AG10803 (cell line): Measurements from ENCODE around the gene PAPSS2.
"Not testable (repeated sequence)": the region's sequence is repeated elsewhere in the genome, so short reads cannot be mapped to it uniquely, and the experiment has no call there.

Source experiments
- DNase-seq: peaks from one replicate; pipeline ENCODE4 v3.0.0; 2010; ENCODE audit warnings: low read depth
- H3K4me3 ChIP-seq: 2 replicates; pipeline ENCODE4 v1.5.1; 2011; ENCODE audit warnings: mild to moderate bottlenecking, low read length, control low read depth
- CTCF ChIP-seq: conservative IDR thresholded peaks from 2 replicates; pipeline ENCODE4 v1.5.1; 2011; ENCODE audit warnings: mild to moderate bottlenecking, low read length, control low read depth, inconsistent platforms

The PAPSS2 gene

GRCh38 chr10:87659571-87660483, at the start of gene PAPSS2:
Gene PAPSS2 (plus strand): TSS chr10:87659878. CDS start chr10:87659982, 104 bp downstream.
- no peak; the same call in 1 of the 2 replicates for TF ChIP-seq CTCF
- peak; percentile 73 for DNase-seq
- peak within 1 kb of the TSS; percentile 88 for H3K4me3 ChIP-seq

DNA sequence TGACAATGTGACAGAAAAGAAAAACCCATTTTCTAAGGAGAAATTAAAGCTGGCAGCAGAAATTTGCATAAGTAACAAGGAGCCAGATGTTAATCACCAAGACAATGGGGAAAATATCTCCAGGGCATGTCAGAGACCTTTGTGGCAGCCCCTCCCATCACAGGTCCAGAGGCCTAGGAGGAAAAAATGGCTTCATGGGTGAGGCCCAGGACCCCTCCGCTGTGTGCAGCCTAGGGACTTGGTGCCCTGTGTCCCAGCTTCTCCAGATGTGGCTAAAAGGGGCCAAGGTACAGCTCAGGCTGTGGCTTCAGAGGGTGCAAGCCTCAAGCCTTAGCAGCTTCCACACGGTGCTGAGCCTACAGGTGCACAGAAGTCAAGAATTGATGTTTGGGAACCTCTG, 48.3 kb upstream of the PAPSS2 start:
- not testable (repeated sequence) for DNase-seq, H3K4me3 ChIP-seq

- H3K4me3 ChIP-seq = no peak overlapping the region
- no peak for TF ChIP-seq CTCF
- no peak for DNase-seq
These were observed 47.6 kb upstream of the PAPSS2 start for GRCh38 chr10:87612115-87612514.

- TF ChIP-seq CTCF = no peak
- peak; percentile 25 for DNase-seq
- H3K4me3 ChIP-seq = no peak overlapping the region
These were observed 45.9 kb upstream of the PAPSS2 start for GRCh38 chr10:87613751-87614150.

GRCh38 chr10:87615856-87616255, 43.8 kb upstream of the PAPSS2 start:
- TF ChIP-seq CTCF = no peak
- H3K4me3 ChIP-seq = no peak overlapping the region
- no peak for DNase-seq

GRCh38 chr10:87617503-87617902, 42.2 kb upstream of the PAPSS2 start:
- no peak for DNase-seq
- no peak overlapping the region for H3K4me3 ChIP-seq
- TF ChIP-seq CTCF = no peak

DNA sequence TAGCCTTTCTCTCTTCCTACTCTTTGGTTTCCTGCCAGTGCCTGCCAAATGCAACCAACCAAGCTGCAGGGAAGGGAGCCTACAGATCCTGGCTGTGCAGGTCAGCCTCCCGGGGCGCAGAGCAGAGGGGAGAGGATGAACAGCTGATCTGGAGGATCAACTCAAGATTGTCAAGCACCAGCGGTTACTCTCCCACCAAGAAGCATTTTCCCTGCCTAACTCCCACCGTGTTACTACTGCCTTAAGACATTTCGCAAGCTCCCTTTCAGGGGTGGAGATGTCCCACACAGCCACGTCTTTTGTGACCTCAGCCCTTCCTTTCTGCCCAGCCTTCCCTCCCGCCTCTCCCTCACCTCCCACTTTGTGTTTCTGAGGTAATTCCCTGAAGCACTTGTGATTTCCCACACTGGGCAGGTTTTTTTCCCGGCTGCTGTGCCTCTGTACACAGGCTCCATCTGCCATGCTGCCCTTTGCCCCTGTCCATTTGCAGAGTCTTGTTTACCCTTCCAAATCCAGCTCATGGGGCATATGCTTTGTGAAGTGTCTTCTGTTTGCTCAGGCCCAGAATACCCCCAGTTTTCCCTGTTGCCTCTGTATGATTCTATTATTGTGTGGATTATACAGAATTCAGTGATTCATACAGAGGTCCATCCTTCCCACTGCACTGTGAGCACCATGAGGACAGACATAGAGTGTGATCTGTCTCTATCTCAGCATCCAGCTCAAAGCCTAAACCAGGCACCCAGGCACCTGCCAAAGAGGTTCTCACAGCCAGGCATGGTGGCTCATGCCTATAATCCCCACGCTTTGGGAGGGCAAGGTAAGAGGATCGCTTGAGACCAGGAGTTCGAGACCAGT, 40.9 kb upstream of the PAPSS2 start:
- no peak for DNase-seq
- H3K4me3 ChIP-seq = no peak overlapping the region
- TF ChIP-seq CTCF = no peak
